ENCODE data around the gene PALM2AKAP2.

GRCh38 chr9:109759589-109759988 is 20.4 kb upstream of the PALM2AKAP2 start:
- no peak for TF ChIP-seq CTCF (IDR thresholded peaks at IDR 0.05)
- no peak for TF ChIP-seq POLR2A (IDR thresholded peaks at IDR 0.05)

Data from heart left ventricle (tissue), 13 donors.